MCF 10A (cell line): ENCODE measurements around the gene OOEP. TPM values are rescaled to one million over a fixed set of nuclear protein-coding genes. Genes with fewer than 3 reads are reported as not detected.

Experiments used
- BruUV-seq: library from RNA; stranded (reverse); fragments of 400-500 nt; replicated peaks from 2 replicates; lab custom pipeline; 2021; lab: Mats Ljungman, UMichigan
- CTCF ChIA-PET: fragments of 300-600 bp; sonication (Branson Sonifier 250); formaldehyde crosslinking; extraction: SDS; loops from one replicate; lab custom pipeline; 2021; ENCODE audit warnings: antibody characterized with exemption, inconsistent platforms; lab: Yijun Ruan, JAX
- POLR2A ChIA-PET: fragments of 300-600, 350-650 bp; sonication (Branson Sonifier 250); formaldehyde crosslinking; extraction: SDS; loops from one replicate; lab custom pipeline; 2020; ENCODE audit warnings: antibody characterized with exemption, inconsistent platforms; lab: Yijun Ruan, JAX
- DNase-seq: peaks from one replicate; pipeline ENCODE4 v3.0.0-alpha.2; 2018; ENCODE audit not compliant: unreplicated experiment
- H3K27ac Mint-ChIP-seq: one replicate; pipeline ENCODE4 v1.8.0; 2022; ENCODE audit warnings: mild to moderate bottlenecking, low read depth, mixed read lengths; ENCODE audit not compliant: unreplicated experiment
- H3K27me3 Mint-ChIP-seq: one replicate; pipeline ENCODE4 v1.8.0; 2022; ENCODE audit warnings: mixed read lengths; ENCODE audit not compliant: insufficient read depth, unreplicated experiment
- H3K36me3 Mint-ChIP-seq: one replicate; pipeline ENCODE4 v1.8.0; 2022; ENCODE audit warnings: mild to moderate bottlenecking, moderate library complexity, mixed read lengths; ENCODE audit not compliant: insufficient read depth, unreplicated experiment
- H3K4me1 Mint-ChIP-seq: one replicate; pipeline ENCODE4 v1.8.0; 2022; ENCODE audit warnings: mixed read lengths; ENCODE audit not compliant: insufficient read depth, unreplicated experiment
- H3K4me3 Mint-ChIP-seq: one replicate; pipeline ENCODE4 v1.8.0; 2022; ENCODE audit warnings: mild to moderate bottlenecking, moderate library complexity, mixed read lengths; ENCODE audit not compliant: unreplicated experiment
- H3K9me3 Mint-ChIP-seq: one replicate; pipeline ENCODE4 v1.8.0; 2022; ENCODE audit warnings: mixed read lengths; ENCODE audit not compliant: unreplicated experiment
- intact Hi-C: fragments of 100-400 bp; cut with micrococcal nuclease; formaldehyde crosslinking; loops from 2 replicates; pipeline ENCODE4 v1.14.1; 2022
- total RNA-seq: library from RNA; stranded (reverse); gene quantifications from 2 replicates; pipeline ENCODE4 v1.2.3, GENCODE V29; 2022
- TF ChIP-seq, protein P1 (sequence below): fragments of 200-600 bp; IDR thresholded peaks from one replicate; pipeline ENCODE4 v1.8.0; 2022; ENCODE audit warnings: antibody characterized with exemption, mild to moderate bottlenecking; ENCODE audit not compliant: unreplicated experiment

Gene OOEP
- total RNA-seq, 1 experiment from 2014 or later: not detected

DNA sequence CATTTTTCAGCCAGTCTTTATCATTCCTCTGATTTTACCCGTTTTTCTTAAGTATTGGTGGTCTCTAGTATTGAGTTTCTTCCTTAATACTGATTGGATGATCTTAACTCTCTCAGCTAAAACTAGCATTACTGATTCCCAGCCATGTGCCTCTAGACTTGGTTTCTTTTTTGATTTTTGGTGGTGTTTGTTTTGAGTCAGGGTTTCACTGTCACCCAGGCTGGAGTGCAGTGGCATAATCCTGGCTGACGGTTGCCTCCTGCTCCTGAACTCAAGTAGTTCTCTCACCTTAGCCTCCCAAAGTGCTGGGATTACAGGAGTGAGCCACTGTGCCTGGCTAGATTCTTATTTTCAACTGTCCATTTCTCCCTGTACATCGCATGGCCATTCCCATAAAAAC, 40.5 kb downstream of the OOEP start:
- H3K4me3 Mint-ChIP-seq: no peak overlapping the region
- peaks cover 13% of the 10 kb centered on the region for H3K27me3 Mint-ChIP-seq
- POLR2A ChIA-PET: no interaction called here
- DNase-seq: no peak
- H3K4me1 Mint-ChIP-seq: peaks cover 5% of the 10 kb centered on the region
- H3K27ac Mint-ChIP-seq: no peak overlapping the region
- TF ChIP-seq, protein P1, sequence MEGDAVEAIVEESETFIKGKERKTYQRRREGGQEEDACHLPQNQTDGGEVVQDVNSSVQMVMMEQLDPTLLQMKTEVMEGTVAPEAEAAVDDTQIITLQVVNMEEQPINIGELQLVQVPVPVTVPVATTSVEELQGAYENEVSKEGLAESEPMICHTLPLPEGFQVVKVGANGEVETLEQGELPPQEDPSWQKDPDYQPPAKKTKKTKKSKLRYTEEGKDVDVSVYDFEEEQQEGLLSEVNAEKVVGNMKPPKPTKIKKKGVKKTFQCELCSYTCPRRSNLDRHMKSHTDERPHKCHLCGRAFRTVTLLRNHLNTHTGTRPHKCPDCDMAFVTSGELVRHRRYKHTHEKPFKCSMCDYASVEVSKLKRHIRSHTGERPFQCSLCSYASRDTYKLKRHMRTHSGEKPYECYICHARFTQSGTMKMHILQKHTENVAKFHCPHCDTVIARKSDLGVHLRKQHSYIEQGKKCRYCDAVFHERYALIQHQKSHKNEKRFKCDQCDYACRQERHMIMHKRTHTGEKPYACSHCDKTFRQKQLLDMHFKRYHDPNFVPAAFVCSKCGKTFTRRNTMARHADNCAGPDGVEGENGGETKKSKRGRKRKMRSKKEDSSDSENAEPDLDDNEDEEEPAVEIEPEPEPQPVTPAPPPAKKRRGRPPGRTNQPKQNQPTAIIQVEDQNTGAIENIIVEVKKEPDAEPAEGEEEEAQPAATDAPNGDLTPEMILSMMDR: no peak
- no TSS peak for BruUV-seq
- CTCF ChIA-PET: interaction anchor here (0.6 to 6.5 kb wide), 8 partner anchors 13 to 917 kb away, joined by 3 to 97 read pairs (median 5); no protein-coding TSS in a partner anchor
- no peaks in the 10 kb centered on the region for H3K9me3 Mint-ChIP-seq
- no peaks in the 10 kb centered on the region for H3K36me3 Mint-ChIP-seq
- intact Hi-C loops: loop anchor here (10.0 kb wide), 1 partner anchor 704 kb away; the partner anchor contains the start of gene KCNQ5

DNA sequence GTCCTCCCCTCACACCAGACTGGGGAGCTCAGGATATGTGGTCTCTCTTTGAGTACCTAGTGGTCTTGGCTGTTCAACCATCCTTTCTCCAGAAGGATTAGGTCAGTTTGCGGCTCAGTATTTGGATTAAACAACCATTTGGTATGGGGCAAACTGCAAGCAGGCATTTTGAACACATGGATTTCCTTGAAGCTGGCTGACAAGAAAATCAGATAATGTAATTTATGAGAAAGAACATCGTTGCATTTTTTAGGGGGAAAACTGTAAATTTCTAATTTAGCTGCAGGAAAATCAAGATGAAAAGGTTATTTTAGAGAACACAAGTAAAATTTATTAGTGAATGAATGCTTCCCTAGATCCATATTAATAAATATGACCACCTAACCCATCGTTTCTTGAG, 40.9 kb downstream of the OOEP start:
- Mint-ChIP-seq H3K4me1 (peaks cover 5% of the 10 kb centered on the region), H3K36me3 (no peaks in the 10 kb centered on the region), H3K27me3 (peaks cover 13% of the 10 kb centered on the region), H3K27ac (no peak overlapping the region), H3K4me3 (no peak overlapping the region), H3K9me3 (no peaks in the 10 kb centered on the region)
- no peak for DNase-seq
- BruUV-seq: no TSS peak
- TF ChIP-seq, protein P1: no peak
- intact Hi-C loops: loop anchor here (10.0 kb wide), 1 partner anchor 704 kb away; the partner anchor contains the start of gene KCNQ5
- ChIA-PET CTCF (interaction anchor here (0.6 to 6.5 kb wide), 16 partner anchors 12 to 1169 kb away, joined by 3 to 97 read pairs (median 6); no protein-coding TSS in a partner anchor), POLR2A (no interaction called here)

DNA sequence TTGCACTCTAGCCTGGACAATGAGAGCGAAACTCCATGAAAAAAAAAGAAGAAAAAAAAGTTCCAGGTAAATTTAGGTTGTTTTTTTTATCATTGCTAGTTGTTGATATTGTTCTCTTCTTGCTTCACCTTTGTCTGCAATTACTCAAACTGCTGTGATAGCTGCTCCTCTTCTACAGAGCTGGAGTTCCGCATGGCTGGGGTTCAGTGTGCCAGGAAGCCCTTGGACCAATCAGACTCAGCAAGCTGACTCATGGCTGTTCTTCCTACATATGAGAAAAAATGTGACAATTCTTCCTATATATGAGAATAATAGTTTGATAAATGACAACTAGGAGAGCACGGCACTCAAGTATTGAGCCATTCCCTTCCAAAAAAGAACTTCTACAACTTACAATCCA, 44.0 kb downstream of the OOEP start:
- no peaks in the 10 kb centered on the region for H3K27me3 Mint-ChIP-seq
- TF ChIP-seq, protein P1: no peak
- ChIA-PET POLR2A (no interaction called here), CTCF (interaction anchor here (0.6 to 6.5 kb wide), 20 partner anchors 9 to 1941 kb away, joined by 3 to 97 read pairs (median 5); no protein-coding TSS in a partner anchor)
- no TSS peak for BruUV-seq
- H3K9me3 Mint-ChIP-seq: no peaks in the 10 kb centered on the region
- H3K4me1 Mint-ChIP-seq: peaks cover 5% of the 10 kb centered on the region
- no peak for DNase-seq
- no peak overlapping the region for H3K4me3 Mint-ChIP-seq
- no peak overlapping the region for H3K27ac Mint-ChIP-seq
- H3K36me3 Mint-ChIP-seq: no peaks in the 10 kb centered on the region
- intact Hi-C loops: loop anchor here (1.0 to 10.0 kb wide), 4 partner anchors 40 to 913 kb away; partner anchors contain the start of gene KCNQ5

DNA sequence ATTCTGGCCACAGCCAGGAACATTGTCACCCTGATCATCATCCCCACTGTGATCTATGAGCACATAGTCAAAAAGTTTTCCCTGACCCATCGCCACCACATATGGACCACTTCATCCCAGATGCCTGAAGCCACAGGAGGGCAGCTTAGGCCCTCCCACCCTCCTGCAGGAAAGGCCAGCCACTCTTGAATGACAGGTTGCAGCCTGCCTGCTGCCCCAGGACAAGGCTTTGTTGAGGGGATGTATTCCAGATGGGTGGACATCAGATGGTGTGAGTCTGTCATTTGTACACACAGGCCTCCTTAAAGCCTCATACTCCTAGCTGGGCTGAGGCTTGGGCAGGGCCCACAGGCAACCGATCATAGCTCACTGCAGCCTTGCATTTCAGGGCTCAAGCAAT, 46.4 kb downstream of the OOEP start:
- DNase-seq: no peak
- TF ChIP-seq, protein P1: no peak
- H3K36me3 Mint-ChIP-seq: no peaks in the 10 kb centered on the region
- intact Hi-C loops: loop anchor here (10.0 kb wide), 1 partner anchor 699 kb away; the partner anchor contains the start of gene KCNQ5
- BruUV-seq: no TSS peak
- H3K9me3 Mint-ChIP-seq: no peaks in the 10 kb centered on the region
- no peak overlapping the region for H3K27ac Mint-ChIP-seq
- POLR2A ChIA-PET: no interaction called here
- CTCF ChIA-PET: interaction anchor here (1.0 to 1.3 kb wide), 3 partner anchors 14 to 912 kb away, joined by 3 to 7 read pairs (median 5); no protein-coding TSS in a partner anchor
- no peaks in the 10 kb centered on the region for H3K27me3 Mint-ChIP-seq
- H3K4me3 Mint-ChIP-seq: no peak overlapping the region
- H3K4me1 Mint-ChIP-seq: peaks cover 5% of the 10 kb centered on the region

Other genes starting within 250 kb of the OOEP start
- not detected in 2 replicates for gene KHDC1L, start 144.4 kb downstream of the OOEP start, total RNA-seq
- 1.3 and 2.6 TPM in 2 replicates for gene KHDC1, start 106.7 kb downstream of the OOEP start, total RNA-seq
- not detected in 2 replicates for gene DPPA5, start 15.6 kb downstream of the OOEP start, total RNA-seq
- gene KHDC3L, start 7.2 kb downstream of the OOEP start, total RNA-seq: not detected in 2 replicates
- gene DDX43, start 24.9 kb upstream of the OOEP start, total RNA-seq: not detected in 2 replicates
- 11.6 and 14.1 TPM in 2 replicates for gene CGAS, start 82.4 kb upstream of the OOEP start, total RNA-seq
- gene MTO1, start 91.8 kb upstream of the OOEP start, total RNA-seq: 50.8 and 51.4 TPM in 2 replicates
- gene EEF1A1, start 151.1 kb upstream of the OOEP start, total RNA-seq: 13,507 and 14,346 TPM in 2 replicates